GM19372 (cell line): ENCODE results near the gene PAX5.
"Not testable (repeated sequence)": the region's sequence is repeated elsewhere in the genome, so short reads cannot be mapped to it uniquely, and the experiment has no call there.

ENCODE experiments used
- ATAC-seq: cut with Tn5 transposase; IDR thresholded peaks from one replicate; pipeline ENCODE4 v1.9.1; 2021; ENCODE audit warnings: mild to moderate bottlenecking, low read depth, moderate library complexity; ENCODE audit not compliant: unreplicated experiment

The PAX5 gene

DNA sequence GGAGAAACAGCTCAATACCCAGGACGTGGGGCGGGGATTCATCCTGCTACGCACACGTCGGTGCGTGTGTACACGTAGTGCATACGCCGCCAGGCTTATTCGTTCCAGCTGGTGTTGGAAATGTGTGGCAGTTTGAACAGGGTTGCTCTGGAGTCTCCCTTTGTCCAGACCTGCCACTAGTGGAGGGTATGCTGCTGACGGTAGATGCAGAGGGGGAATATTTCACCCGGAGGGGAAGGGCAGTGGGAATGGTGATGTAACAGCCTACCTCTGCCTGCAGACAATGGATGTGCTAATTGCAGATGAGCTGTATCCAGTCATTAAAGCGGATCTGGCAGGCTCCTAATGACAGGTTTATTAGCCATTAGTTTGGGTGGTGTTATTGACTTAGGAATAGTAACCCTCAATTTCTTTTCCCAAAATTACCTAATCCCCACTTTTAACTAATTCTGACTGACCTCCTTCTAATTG lies 142.7 kb downstream of the PAX5 start:
- no peak for ATAC-seq

DNA sequence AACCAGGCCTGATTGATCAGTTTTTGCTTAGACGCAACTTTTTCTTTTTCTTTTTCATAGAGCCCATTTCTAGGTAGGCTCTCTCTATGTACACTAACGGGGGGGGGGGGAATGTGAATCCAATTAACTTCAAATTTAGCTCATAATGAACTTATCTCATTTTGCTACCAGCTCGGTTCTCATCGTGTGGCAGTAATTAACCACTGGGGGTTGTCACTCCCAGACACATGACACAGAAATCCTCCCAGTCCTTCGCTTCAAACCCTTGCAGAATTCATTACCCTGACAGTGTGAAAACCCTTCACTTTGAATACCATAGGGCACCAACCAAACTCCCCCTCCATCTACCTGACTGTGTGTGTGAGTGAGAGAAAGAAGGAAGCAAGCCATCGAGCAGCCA lies 144.2 kb downstream of the PAX5 start:
- ATAC-seq: no peak

DNA sequence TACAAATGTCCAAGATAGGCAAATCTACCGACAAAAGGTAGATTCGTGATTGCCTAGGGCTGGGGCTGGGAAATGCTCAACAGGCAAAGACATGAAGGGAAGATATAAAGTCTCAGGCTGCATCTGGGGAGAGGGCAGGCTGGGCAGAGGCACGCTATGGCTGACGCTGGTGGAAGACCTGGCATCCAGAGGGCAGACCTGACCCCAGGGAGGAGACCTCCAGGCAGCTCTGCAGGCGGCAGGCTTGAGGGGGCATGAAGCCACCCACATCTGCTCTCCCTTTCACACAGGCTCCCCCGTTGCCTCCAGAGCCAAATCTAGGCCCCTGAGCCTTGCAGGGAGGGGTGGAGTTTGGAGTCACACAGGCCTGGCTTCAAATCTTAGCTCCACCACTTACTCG lies 145.5 kb downstream of the PAX5 start:
- no peak for ATAC-seq

DNA sequence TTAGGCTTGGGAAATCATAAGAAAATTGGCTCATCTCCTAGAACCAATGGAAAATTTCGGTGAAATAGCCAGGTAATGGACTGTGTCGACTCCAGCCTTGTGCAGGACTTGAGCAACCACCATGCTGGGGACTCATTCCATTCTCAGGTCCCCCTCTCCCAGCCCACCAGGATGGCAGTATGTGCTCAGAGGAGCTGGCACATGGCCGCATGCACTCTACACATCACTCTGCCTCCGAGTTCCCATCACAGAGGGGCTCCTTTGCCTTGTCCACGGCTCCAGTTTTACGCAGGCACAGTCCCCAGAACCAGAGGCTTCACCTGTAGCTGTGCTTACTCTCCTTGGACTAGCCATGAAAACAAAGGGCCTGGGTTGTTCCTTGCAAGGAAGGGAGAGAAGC lies 149.3 kb downstream of the PAX5 start:
- ATAC-seq: no peak

DNA sequence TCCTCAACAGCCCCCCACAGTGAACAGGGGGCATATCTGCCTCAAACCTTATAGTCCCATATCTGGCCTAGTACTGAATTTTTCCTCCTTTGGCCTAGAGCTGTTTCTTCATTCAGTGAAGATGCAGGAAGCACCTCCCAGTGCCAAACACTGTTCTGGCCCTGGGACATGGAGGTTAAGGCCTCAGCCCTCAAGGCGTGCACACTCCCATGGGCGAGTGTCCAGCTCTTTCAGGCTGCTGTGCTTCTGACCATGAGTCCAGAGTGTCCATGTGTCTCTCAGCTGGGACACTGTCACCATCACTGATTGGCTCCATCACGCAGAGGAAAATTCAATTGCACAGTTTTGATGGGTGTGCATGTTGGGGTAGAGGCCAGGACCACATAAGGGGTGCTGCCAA lies 151.5 kb downstream of the PAX5 start:
- ATAC-seq: no peak

DNA sequence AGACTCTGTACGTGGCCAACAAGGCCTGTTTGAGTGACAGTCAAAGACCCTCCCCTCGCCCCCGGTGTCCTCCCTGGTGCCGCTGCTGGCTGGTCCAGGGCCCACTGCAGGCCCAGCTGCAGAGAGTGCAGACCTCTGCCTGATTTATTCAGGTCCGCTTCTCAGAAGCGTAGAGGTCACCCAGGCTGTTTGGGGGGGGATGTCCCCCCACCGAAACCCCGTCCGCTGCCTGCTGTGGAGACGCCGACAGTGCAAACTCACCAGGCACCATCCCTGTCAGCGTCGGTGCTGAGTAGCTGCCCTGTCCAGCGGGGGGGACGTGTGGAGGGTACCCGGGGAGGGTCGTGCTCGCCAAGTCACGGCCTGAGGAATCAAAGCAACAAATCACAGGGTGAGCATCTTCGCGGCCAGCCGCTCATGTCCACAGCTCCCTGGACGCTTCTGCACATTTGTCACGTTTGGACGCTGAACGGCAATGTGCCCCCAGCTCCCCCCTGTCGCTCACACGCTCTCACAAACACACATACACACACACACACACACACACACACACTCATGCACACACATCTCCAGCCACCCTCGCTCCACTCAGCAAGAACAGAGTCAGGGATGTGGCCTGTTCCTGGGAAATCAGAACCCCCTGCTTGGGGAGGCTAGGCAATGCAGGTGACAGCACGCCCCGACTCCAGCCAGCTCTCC lies 152.2 kb downstream of the PAX5 start:
- ATAC-seq: no peak

DNA sequence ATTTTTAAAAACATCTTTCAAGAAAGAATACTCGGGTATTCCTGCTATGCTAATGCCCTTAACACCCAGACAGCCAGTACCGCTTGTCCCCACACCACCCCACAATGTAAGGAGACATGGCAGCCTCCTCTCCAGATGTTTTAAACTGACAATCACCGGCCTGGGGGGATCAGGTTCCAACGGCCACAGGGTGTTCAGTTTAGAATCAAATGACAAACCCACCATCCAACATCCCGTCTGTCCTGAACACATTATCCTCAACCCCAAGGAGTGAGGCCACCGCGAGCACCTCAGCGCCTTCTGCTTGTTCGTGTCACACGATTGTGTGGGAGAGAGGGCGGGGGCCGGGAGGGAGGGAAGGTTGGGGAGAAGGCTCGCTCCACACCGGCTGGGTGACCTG lies 152.8 kb downstream of the PAX5 start:
- ATAC-seq: no peak

DNA sequence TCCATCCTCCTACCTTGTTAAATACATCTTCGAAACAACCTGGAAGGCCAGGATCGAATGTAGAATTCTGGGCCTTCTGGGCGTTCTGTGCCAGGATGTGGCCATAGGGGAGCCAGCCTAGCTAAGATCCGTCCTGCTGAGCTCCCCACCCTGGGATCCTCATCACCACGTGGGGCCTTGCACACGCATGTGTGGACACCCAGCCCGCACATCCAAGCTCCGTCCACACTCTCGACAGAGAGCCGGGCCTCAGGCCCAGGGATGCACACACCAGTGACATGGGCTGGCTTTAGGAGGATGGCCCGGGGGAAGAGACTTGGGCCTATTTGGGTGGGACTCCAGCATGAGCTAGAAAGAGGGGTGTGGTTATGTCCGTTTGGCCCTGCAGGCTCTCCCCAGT lies 154.0 kb downstream of the PAX5 start:
- ATAC-seq: no peak

DNA sequence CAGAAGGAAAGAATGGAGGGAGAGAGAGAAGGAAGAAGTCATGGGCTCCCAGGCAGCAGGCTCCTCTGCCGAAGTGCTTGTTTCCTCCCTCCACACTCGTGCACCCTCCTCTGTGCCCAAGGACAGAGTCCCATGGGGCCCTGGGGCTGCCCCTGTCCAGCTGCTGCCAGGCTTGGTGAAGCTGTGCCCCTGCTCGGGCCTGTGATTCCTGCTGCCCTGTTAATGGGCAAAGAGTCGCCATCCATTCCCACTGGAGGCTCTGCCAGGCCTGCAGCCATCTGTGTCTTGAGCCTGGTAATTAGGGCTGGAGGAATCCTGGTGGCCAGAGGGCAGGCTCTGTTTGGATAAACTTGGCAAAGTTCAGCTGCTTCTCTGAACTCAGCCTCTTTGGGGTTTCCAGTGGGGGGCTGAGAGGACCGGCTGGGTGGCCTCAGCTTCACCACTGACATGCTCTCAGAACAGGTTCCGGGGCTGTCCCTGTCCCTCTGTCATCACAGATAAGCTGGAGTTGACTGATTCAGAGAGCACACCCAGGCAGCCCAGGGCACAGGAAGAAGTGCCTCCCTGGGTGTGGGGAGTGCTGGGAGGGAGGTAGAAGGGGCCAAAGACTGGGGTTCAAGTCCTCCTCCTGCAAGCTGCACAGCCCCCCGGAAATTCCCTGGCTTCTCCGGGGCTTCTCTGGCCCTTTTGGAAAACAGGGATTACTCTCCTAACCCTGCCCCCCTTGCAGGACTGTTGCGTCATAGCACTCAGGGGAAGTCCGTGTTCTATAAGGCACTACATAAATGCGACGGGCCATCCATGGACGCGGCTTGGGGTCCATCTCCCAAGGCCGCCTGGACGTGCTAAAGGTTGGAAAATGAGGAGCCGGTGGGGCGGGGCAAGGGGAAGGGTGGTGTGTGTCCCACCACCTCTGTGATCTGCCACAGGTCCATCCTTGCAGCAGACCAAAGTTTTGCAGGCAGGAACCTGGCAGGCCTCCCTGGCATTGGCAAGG lies 154.8 kb downstream of the PAX5 start:
- ATAC-seq: no peak

DNA sequence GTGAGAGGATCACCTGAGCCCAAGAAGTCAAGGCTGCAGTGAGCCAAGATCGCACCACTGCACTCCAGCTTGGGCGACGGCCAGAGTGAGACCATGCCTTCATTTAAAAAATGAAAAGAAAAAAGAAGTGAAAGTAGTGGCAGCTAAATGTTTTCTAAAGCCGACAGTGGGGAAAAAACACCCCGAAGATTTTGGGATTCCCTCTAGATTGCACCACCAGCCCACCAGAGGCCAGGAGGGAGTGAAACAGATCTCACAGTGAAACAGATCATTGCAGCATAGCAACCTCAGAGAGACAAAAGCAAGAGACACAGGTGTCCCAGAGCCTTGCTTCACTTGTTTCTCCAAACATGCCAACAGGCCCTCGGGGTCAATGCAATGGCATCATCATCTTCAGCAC lies 156.8 kb downstream of the PAX5 start:
- ATAC-seq: no peak

DNA sequence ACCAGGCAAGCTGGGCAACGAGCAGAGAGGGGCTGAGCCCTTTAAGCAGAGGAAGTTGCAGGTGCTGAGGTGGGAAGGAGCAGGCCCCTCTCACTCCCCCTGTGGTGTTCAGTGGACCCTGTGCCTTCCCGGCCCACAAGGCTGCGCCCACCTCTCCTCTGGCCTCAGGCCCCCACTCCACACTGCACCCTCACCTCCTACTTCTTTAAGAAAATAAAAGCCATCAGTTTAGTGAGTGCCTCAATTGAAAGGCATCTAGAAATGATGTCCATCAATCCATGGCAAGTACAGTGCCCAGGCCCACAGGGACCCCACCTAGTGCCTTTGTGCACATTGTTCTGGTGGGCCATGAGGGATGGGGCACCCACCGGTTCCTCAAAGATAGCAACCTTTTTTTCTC lies 158.0 kb downstream of the PAX5 start:
- ATAC-seq: no peak

DNA sequence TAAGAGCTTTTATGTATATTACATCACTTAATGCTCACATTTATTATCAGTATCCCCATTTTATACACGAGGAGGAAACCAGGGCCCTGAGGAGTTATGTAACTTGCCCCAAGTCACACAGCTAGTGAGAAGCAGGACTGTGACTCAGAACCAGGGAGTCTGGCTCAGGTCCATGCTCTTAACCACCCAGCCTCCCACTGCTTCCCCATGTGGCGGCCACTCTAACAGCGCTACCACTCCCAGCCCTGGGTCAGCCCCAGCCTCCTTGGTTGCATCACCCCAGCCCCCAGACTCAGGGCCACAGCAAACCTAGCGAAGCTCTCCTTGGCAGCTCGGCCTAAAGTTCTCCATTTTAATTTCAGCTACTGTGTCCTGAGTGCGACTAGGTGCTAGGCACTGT lies 159.1 kb downstream of the PAX5 start:
- ATAC-seq: no peak

DNA sequence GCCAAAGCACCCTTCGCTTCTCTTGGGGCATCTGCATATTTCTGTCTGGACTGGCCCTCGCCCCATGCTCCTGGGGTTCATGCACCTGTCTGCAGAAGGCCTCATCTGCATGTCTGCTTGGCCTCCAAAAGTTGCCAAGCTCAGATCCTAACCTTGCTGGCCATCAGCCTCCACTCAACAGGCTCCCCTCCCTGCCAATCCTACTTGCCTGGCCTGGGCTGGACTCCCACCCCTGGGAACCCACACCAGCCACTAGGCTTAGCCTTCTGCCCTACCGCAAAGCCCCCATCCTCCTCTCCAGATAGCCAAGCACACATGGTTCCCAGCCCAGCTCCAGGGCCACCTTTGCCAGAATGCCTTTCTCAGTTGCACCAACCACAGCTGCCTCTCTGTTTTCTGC lies 159.8 kb downstream of the PAX5 start:
- ATAC-seq: no peak

DNA sequence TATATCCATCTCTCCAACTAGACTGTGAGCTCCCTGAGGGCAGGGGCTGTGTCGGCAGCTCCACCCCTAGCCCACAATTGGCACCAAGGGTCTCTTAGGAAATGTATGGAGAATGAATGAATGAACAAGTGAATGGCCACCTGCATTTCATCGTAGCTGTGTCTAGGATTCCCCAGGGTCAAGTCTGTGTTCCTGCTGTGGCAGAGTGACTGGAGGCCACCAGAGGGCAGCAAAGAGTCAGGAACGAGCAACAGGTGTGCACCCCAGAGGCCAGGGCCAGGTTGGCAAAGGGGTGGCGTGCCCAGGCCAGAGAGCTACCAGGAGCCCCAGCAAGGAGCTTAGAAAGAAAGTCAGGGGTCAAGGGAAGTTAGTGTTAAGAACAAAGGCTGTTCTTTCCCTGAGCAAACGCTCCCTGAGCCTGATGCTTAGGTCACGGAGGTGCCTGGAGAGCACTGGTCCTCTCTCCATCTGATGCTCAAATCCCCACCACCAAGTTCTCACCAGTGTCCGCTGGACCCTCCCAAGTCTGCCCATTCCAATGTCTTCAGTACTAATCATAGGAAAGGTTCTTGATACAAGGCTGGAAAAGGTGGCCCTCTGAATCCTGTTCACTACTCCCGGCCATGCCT lies 160.7 kb downstream of the PAX5 start:
- ATAC-seq: no peak

DNA sequence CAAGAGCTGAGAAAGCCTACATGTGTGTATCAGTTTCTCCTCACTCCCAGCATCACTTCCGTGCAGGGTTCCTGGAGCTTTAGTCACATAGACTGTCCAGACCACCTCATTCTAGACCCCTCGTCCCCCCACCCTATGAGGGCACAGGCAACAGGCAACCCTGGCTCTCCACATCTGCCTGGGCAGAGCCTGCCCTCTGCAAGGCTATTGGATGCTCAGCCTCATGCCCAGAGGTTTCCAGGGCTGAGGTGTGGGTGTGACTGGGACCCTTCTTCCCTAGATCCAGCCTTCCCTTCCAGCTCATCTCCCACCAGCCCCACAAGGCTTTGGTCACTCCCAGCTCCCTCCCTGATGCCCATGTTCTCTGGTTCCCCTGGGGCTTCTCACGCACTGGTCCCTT lies 161.4 kb downstream of the PAX5 start:
- ATAC-seq: no peak

DNA sequence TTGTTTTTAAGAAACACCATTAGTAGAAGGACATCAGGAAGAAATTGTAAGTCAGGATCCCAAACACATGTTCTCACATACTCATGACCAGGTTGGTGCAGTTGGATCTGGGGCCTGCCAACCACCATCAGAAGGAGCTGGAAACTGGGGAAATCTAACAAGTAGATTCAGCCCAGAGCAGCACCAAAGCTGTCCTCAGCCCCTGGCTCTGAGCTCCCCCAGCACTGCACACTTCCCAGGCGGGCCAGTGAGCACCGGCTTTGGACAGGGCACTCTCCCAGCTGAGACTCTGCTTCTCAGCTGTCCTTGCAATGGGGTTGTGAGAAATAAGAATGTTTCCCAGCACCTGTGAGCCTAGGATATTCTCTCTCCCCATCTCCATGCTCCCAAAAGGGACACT lies 162.5 kb downstream of the PAX5 start:
- ATAC-seq: no peak

DNA sequence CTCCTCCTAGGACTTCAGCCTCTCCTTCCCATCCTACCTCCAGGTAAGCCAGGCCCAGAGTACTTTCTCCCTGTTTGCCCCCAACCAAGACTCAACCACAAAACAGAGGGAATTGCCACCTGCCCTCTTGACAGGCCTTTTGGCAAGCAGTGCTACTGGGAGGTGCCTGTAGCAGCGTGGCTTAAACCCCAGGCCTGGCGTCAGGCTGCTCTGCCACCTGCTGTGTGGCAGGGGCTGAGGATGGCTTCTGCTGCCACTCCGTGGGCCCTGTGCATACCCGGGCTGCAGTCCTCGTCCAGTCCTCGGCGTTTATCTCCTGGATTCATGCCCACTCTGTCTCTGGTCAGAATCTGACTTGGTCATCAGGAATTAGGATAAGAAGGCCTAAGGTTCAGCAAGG lies 163.1 kb downstream of the PAX5 start:
- ATAC-seq: no peak

DNA sequence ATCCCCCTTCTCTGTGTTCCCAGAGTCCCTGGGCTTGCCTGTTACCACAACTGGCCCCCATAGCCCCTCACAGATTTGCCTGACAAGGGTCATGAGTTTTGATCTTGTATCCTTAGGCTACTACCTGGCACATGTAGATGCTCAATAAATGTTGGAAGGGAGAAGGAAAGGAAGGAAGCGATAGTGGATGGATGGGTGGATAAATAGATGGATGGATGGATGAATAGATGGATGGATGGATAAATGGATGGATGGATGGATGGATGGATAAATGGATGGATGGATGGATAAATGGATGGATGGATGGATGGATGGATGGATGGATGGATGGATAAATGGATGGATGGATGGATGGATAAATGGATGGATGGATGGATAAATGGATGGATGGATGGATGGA lies 164.5 kb downstream of the PAX5 start:
- not testable (repeated sequence) for ATAC-seq

DNA sequence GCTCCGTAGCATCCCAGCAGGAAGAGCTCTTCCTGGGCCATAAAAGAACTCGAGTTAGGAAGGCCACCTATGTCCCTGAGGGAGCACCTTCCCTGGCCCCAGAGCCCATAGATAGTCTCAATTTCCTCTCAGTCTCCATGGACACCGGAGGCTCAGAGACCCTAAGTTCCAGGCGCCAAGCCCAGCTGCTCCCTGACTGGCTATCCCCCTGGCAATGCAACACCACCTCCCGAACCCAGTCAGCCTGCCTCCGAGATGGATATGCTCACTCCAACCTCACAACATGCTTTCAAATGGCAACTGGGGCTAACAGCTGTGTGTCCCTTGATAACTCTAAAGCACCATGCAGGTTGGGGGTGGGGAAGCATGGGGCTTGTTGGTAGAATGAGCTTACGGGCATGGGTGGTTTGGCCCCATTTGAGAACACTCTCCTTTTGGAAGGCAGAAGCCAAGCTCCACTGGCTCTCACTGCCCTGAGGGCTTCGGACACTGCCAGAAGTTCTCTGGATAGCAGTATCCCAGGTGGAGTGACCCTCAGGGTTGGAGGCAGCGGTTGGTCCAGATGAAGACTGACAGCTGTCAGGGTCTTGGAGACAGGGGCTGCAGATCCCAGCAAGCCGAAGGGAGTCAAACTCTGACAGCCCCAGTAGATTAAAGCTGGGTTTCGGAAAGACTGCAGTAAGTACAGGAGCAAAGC lies 165.3 kb downstream of the PAX5 start:
- no peak for ATAC-seq

DNA sequence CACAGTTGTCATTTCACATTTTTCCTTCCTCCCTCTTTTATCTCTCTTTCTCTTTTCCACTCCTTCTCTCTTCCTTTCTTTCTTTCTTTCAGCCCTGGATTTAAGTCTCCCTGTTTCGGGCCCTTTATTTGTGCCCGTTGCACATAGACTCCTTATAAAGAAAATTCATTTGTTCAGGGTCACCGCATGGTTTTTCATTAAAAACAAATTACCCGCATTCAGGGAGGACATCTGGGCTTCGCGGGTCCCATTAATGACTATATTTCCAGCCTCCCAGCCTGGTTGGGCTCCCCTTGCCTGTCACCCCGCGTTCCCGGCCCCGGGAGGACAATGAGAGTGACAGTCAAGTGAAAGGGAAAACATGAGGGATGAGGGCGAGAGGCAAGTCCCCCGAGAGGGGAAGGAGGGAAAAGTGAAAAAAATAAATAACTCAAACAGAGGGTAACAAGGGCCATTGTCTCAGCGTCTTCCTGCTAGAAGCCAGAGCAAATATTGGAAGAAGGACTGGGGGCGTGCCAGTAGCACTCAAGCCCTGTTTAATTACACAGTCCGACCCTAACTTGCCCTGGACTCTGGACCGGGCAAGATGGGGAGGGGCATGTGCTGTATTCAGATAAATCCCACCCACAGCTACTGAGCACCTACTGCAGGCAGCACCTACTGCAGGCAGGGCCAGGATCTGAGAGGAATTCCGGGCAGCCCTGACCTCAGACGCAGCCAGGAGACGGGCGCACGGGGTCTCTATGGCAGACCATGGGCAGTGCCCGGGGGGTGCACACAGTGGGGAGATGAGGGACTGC lies 166.2 kb downstream of the PAX5 start:
- no peak for ATAC-seq
